ENCODE results near the gene CR1L.

- no peak for TF ChIP-seq CTCF (conservative IDR thresholded peaks at IDR 0.05; ENCODE audit: low read depth, low read length)
- TF ChIP-seq EZH2 (IDR thresholded peaks at IDR 0.05; ENCODE audit: borderline replicate concordance, low read depth, low read length, poor library complexity, severe bottlenecking) = no peak
Observed at GRCh38 chr1:207745839-207746767, 101.2 kb downstream of the CR1L start.

Measured in A673 (cell line).